ENCODE data around the gene LSM7. TPM values are rescaled to one million over a fixed set of nuclear protein-coding genes. Genes with fewer than 3 reads are reported as not detected.

Gene LSM7
- total RNA-seq, 1 donor, result 586 TPM

- no peak for DNase-seq (ENCODE audit: low read depth in 2 of 3, low spot score in 2 of 3)
Measured at GRCh38 chr19:2338751-2339643, 10.6 kb upstream of the LSM7 start.

GRCh38 chr19:2338055-2338615, 9.7 kb upstream of the LSM7 start:
- DNase-seq (ENCODE audit: low read depth in 2 of 3, low spot score in 2 of 3), result no peak

GRCh38 chr19:2337329-2337707, 8.9 kb upstream of the LSM7 start:
- peak in 1 of 3 donors; percentile 40 for DNase-seq (ENCODE audit: low read depth in 2 of 3, low spot score in 2 of 3)

GRCh38 chr19:2336528-2337328, 8.3 kb upstream of the LSM7 start:
- no peak for DNase-seq (ENCODE audit: low read depth in 2 of 3, low spot score in 2 of 3)

GRCh38 chr19:2335848-2336247, 7.5 kb upstream of the LSM7 start:
- DNase-seq (ENCODE audit: low read depth in 2 of 3, low spot score in 2 of 3), result no peak

- peak in 2 of 3 donors; percentile 70 to 72 for DNase-seq (ENCODE audit: low read depth in 2 of 3, low spot score in 2 of 3)
Measured at GRCh38 chr19:2334986-2335846, 6.8 kb upstream of the LSM7 start.

GRCh38 chr19:2334426-2334825, 6.0 kb upstream of the LSM7 start:
- no peak for DNase-seq (ENCODE audit: low read depth in 2 of 3, low spot score in 2 of 3)

GRCh38 chr19:2333807-2334211, 5.4 kb upstream of the LSM7 start:
- DNase-seq (ENCODE audit: low read depth in 2 of 3, low spot score in 2 of 3), result peak in 1 of 3 donors; percentile 40

- no peak for DNase-seq (ENCODE audit: low read depth in 2 of 3, low spot score in 2 of 3)
Measured at GRCh38 chr19:2333027-2333806, 4.8 kb upstream of the LSM7 start.

- DNase-seq (ENCODE audit: low read depth in 2 of 3, low spot score in 2 of 3), result peak in 2 of 3 donors; percentile 80 to 90
Measured at GRCh38 chr19:2332341-2333026, 4.1 kb upstream of the LSM7 start.

GRCh38 chr19:2331601-2332246, 3.3 kb upstream of the LSM7 start:
- DNase-seq (ENCODE audit: low read depth in 2 of 3, low spot score in 2 of 3), result no peak

GRCh38 chr19:2330632-2331284, 2.4 kb upstream of the LSM7 start:
- no peak for DNase-seq (ENCODE audit: low read depth in 2 of 3, low spot score in 2 of 3)

GRCh38 chr19:2330255-2330631, 1.9 kb upstream of the LSM7 start:
- no peak for DNase-seq (ENCODE audit: low read depth in 2 of 3, low spot score in 2 of 3)

GRCh38 chr19:2329501-2329916, 1.1 kb upstream of the LSM7 start:
- no peak for DNase-seq (ENCODE audit: low read depth in 2 of 3, low spot score in 2 of 3)

GRCh38 chr19:2329149-2329478, 728 bp upstream of the LSM7 start:
- no peak for DNase-seq (ENCODE audit: low read depth in 2 of 3, low spot score in 2 of 3)

- peak in 1 of 3 donors; percentile 44 for DNase-seq (ENCODE audit: low read depth in 2 of 3, low spot score in 2 of 3)
Measured at GRCh38 chr19:2327773-2328400, 499 bp downstream of the LSM7 start.

- DNase-seq (ENCODE audit: low read depth in 2 of 3, low spot score in 2 of 3), result no peak
Measured at GRCh38 chr19:2326699-2327360, 1.6 kb downstream of the LSM7 start.
